ENCODE measurements around the gene NAP1L4. TPM values are rescaled to one million over a fixed set of nuclear protein-coding genes. Genes with fewer than 3 reads are reported as not detected.

Gene NAP1L4
- total and polyA plus RNA-seq, 2 of the 8 experiments (the other 6 are each of a cell fraction or from before 2014, with no cell fraction given) = 75.8 to 194 TPM

- Histone ChIP-seq H4K8ac (ENCODE audit: extremely low read depth, insufficient read depth, low read length) (no peak overlapping the region), H3K27me3 (replicated peaks in 1 of 4; ENCODE audit: control insufficient read depth in 3 of 4, extremely low read depth in 1 of 4, insufficient read depth in 3 of 4, low read length in 3 of 4) (no peaks in the 10 kb centered on the region), H3K18ac (ENCODE audit: extremely low read depth, low read length) (no peak overlapping the region), H3K23ac (ENCODE audit: insufficient read length) (no peak overlapping the region), H2BK20ac (ENCODE audit: low read length) (no peak overlapping the region), H3K36me3 (ENCODE audit: control insufficient read depth in 2 of 4, insufficient read depth in 4 of 4, low read length in 3 of 4) (no peaks in the 10 kb centered on the region; a peak in 1 of 8 replicates), H2BK12ac (ENCODE audit: low read depth, low read length) (peak overlapping the region; percentile 70; the same call in 1 of the 2 replicates), H2BK15ac (ENCODE audit: low read length) (no peak overlapping the region), H3K79me2 (ENCODE audit: control insufficient read depth in 1 of 2, insufficient read depth in 2 of 2, low read length in 2 of 2) (peaks cover 51 to 58% of the 10 kb centered on the region in 2 experiments), H3K56ac (replicated peaks; ENCODE audit: insufficient read length, low read depth, low read length) (no peak overlapping the region), H4K5ac (ENCODE audit: insufficient read length, low read depth, low read length) (no peak overlapping the region), H3K4me1 (replicated peaks in 1 of 4; ENCODE audit: control insufficient read depth in 3 of 4, insufficient read depth in 4 of 4, low read length in 3 of 4) (peaks cover 6 to 18% (median 8%) of the 10 kb centered on the region in 4 experiments; a peak in 6 of 7 replicates), H3K23me2 (ENCODE audit: low read depth, low read length) (peaks cover 11% of the 10 kb centered on the region), H3K4me2 (ENCODE audit: insufficient read depth in 1 of 2, low read depth in 2 of 2, low read length in 2 of 2) (peak overlapping the region; percentile 77 to 88), H3K14ac (ENCODE audit: insufficient read length) (no peak overlapping the region), H4K20me1 (replicated peaks in 1 of 2; ENCODE audit: control insufficient read depth in 1 of 2, insufficient read depth in 2 of 2, low read length in 2 of 2) (peaks cover 11 to 19% of the 10 kb centered on the region in 2 experiments), H2BK5ac (ENCODE audit: low read depth, low read length) (peak overlapping the region; percentile 81; the same call in 1 of the 2 replicates), H3K4me3 (ENCODE audit: extremely low read depth in 1 of 4, insufficient read depth in 2 of 4, low read depth in 3 of 4, low read length in 4 of 4) (peak overlapping the region; percentile 76 to 89 (median 86)), H3K9ac (replicated peaks in 1 of 4; ENCODE audit: extremely low read depth in 1 of 4, low read depth in 3 of 4, low read length in 3 of 4) (peak overlapping the region; percentile 86 to 98 (median 93)), H3K4ac (replicated peaks; ENCODE audit: insufficient read length, low read depth, low read length) (peak overlapping the region; percentile 50), H2AK5ac (ENCODE audit: low read depth, low read length) (no peak overlapping the region), H4K91ac (replicated peaks; ENCODE audit: insufficient read length, low read length) (no peak overlapping the region), H2BK120ac (replicated peaks; ENCODE audit: low read depth, low read length) (no peak overlapping the region), H3K27ac (ENCODE audit: low read depth, low read length) (peak overlapping the region; percentile 37; the same call in 1 of the 2 replicates), H2AFZ (ENCODE audit: low read length) (no peak overlapping the region), H3K79me1 (ENCODE audit: low read depth, low read length) (peaks cover 10% of the 10 kb centered on the region), H3K9me3 (ENCODE audit: insufficient read depth in 2 of 2, low read depth in 1 of 2, low read length in 1 of 2) (no peaks in the 10 kb centered on the region)
- DNase-seq (ENCODE audit: low read depth in 1 of 2, low spot score in 2 of 2) = no peak
- WGBS, 2 experiments (ENCODE audit: extremely low coverage in 1 of 2, insufficient coverage in 1 of 2, insufficient read length in 1 of 2, insufficient replicate concordance in 2 of 2, low coverage in 1 of 2, low lambda C conversion rate in 2 of 2, missing lambda C conversion rate in 1 of 2) = 10% methylated on average over 17 of the region's 17 CpGs; no CpG with 5 or more reads in 1 of the 2 experiments
- ChIA-PET CTCF (ENCODE audit: partially characterized antibody) (interaction anchor here (1.0 to 2.7 kb wide), 2 partner anchors 10 to 15 kb away, joined by 4 to 18 read pairs; no protein-coding TSS in a partner anchor), POLR2A (ENCODE audit: partially characterized antibody) (interaction anchor here (0.6 to 2.6 kb wide), 9 partner anchors 9 to 172 kb away, joined by 3 to 14 read pairs (median 6); partner anchors contain the start of gene PHLDA2)
- TF ChIP-seq BACH1 (IDR thresholded peaks at IDR 0.05; ENCODE audit: low read length) (no peak), EP300 (IDR thresholded peaks at IDR 0.05; ENCODE audit: borderline replicate concordance in 1 of 2, low read depth in 2 of 2, low read length in 2 of 2) (no peak), SP1 (IDR thresholded peaks at IDR 0.05; ENCODE audit: low read depth, low read length) (no peak), JUND (IDR thresholded peaks at IDR 0.05; ENCODE audit: low read length) (no peak), YY1 (IDR thresholded peaks at IDR 0.05; ENCODE audit: low read depth, low read length) (peak; percentile 56; the same call in 1 of the 2 replicates), KDM5A (IDR thresholded peaks at IDR 0.05; ENCODE audit: low read length) (no peak), TEAD4 (IDR thresholded peaks at IDR 0.05; ENCODE audit: low read depth, low read length) (no peak), POLR2A (IDR thresholded peaks at IDR 0.05; ENCODE audit: control extremely low read depth in 1 of 2, low read depth in 2 of 2, low read length in 2 of 2) (peak in 1 of 2 experiments; percentile 54; a peak in 1 of 3 replicates)
- no peak for FAIRE-seq
These were observed 1.3 kb downstream of the NAP1L4 start for GRCh38 chr11:2990617-2991451.

Measured in H1 (cell line).